Prostate gland (tissue), 2 donors: Measurements from ENCODE around the gene TRIM7.

ENCODE experiments used
- CTCF ChIP-seq, 4 experiments: fragments of 200-600 bp in 2 of 4; fragments of 450-650 bp in 2 of 4; sonication (generic) in 2 of 4; IDR thresholded peaks; 1 replicate in 3 of 4; 2 replicates in 1 of 4; pipeline ENCODE4 v1.5.1; 2016 to 2019; ENCODE audit warnings: antibody characterized with exemption in 4 of 4, mild to moderate bottlenecking in 2 of 4, moderate library complexity in 2 of 4
- POLR2A ChIP-seq: fragments of 450-650 bp; IDR thresholded peaks from one replicate; pipeline ENCODE4 v1.6.1; 2016; ENCODE audit warnings: antibody characterized with exemption, mild to moderate bottlenecking

GRCh38 chr5:181200816-181201215 is 4.2 kb downstream of the TRIM7 start:
- TF ChIP-seq CTCF (IDR thresholded peaks at IDR 0.05) (no peak), POLR2A (no peak)
